NCI-H2171 treated with DMSO at 0.1 percent for 48 hours (cell line): ENCODE measurements around the gene SPRR4.
"Not testable (repeated sequence)": the region's sequence is repeated elsewhere in the genome, so short reads cannot be mapped to it uniquely, and the experiment has no call there.

Experiments used
- DNase-seq: peaks from one replicate; lab custom pipeline; 2025; lab: John Stamatoyannopoulos, UW

Gene SPRR4

GRCh38 chr1:152965853-152966252, 4.6 kb upstream of the SPRR4 start:
- DNase-seq, result no peak

- no peak for DNase-seq
Measured at GRCh38 chr1:152967201-152967600, 3.2 kb upstream of the SPRR4 start.

GRCh38 chr1:152968248-152968647, 2.2 kb upstream of the SPRR4 start:
- no peak for DNase-seq

- no peak for DNase-seq
Measured at GRCh38 chr1:152969036-152969435, 1.4 kb upstream of the SPRR4 start.

- no peak for DNase-seq
Measured at GRCh38 chr1:152972196-152972886, 1.9 kb downstream of the SPRR4 start.

GRCh38 chr1:152976688-152977087, 6.2 kb downstream of the SPRR4 start:
- DNase-seq, result no peak

- DNase-seq, result no peak
Measured at GRCh38 chr1:152977614-152978013, 7.2 kb downstream of the SPRR4 start.

- DNase-seq, result no peak
Measured at GRCh38 chr1:152980676-152981075, 10.2 kb downstream of the SPRR4 start.

GRCh38 chr1:152981146-152981871, 10.9 kb downstream of the SPRR4 start:
- DNase-seq, result no peak

GRCh38 chr1:152982076-152982475, 11.6 kb downstream of the SPRR4 start:
- no peak for DNase-seq

- DNase-seq, result no peak
Measured at GRCh38 chr1:152983234-152983633, 12.8 kb downstream of the SPRR4 start.

- no peak for DNase-seq
Measured at GRCh38 chr1:152983743-152984142, 13.3 kb downstream of the SPRR4 start, which contains the start of gene SPRR1A. SPRR1A (plus strand) TSS chr1:152984081; CDS start chr1:152985231, 1,150 bp downstream.

- no peak for DNase-seq
Measured at GRCh38 chr1:152986578-152986977, 16.1 kb downstream of the SPRR4 start.

GRCh38 chr1:152993186-152993585, 22.7 kb downstream of the SPRR4 start:
- DNase-seq, result no peak

GRCh38 chr1:152995842-152996241, 25.4 kb downstream of the SPRR4 start:
- no peak for DNase-seq

- peak; percentile 26 for DNase-seq
Measured at GRCh38 chr1:152996633-152997400, 26.4 kb downstream of the SPRR4 start.

- peak; percentile 85 for DNase-seq
Measured at GRCh38 chr1:152997901-152998300, 27.5 kb downstream of the SPRR4 start.

GRCh38 chr1:152998476-152998875, 28.0 kb downstream of the SPRR4 start:
- DNase-seq, result no peak

- no peak for DNase-seq
Measured at GRCh38 chr1:152999818-153000217, 29.4 kb downstream of the SPRR4 start.

- DNase-seq, result no peak
Measured at GRCh38 chr1:153000294-153000693, 29.8 kb downstream of the SPRR4 start.

- no peak for DNase-seq
Measured at GRCh38 chr1:153001382-153001781, 30.9 kb downstream of the SPRR4 start, which contains the start of gene SPRR3. SPRR3 (plus strand) TSS chr1:153001749; CDS start chr1:153003021, 1,272 bp downstream.

GRCh38 chr1:153011235-153011758, 40.8 kb downstream of the SPRR4 start:
- DNase-seq, result not testable (repeated sequence)
